Esophagus squamous epithelium (tissue), 4 donors: ENCODE measurements around the gene SELENOS.

Source experiments
- POLR2A ChIP-seq, 4 donors: fragments of 450-650 bp; IDR thresholded peaks; one replicate each; pipeline ENCODE4 v1.6.1; 2017; ENCODE audit warnings: antibody characterized with exemption in 4 of 4, mild to moderate bottlenecking in 4 of 4, moderate library complexity in 3 of 4
- TF ChIP-seq, protein P1 (sequence below), 6 experiments: fragments of 450-650 bp in 4 of 6; fragments of 200-600 bp in 2 of 6; sonication (generic) in 2 of 6; IDR thresholded peaks; one replicate each; pipeline ENCODE4 v1.5.1; 2016 to 2019; ENCODE audit warnings: antibody characterized with exemption in 6 of 6, mild to moderate bottlenecking in 4 of 6, moderate library complexity in 4 of 6

DNA sequence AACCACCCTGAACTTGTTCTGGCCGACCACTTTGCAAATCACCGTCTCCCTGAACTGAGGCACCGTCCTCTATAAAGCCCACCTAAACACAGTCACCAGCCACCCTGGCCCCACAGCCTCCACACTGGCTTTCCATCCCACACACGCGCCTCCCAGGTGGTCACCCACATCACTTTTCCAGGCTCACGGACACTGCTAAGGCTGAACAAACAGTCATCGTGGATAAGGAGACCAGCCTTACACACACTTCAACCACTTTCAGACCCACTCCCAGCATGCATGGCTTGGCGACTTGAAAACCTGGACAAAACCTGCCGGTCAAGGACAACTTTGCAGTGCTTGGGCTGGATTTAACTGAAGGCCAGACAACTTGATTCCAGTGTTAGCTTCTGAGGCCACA is 33.9 kb downstream of the SELENOS start:
- TF ChIP-seq POLR2A (IDR thresholded peaks at IDR 0.05): no peak
- TF ChIP-seq, protein P1, sequence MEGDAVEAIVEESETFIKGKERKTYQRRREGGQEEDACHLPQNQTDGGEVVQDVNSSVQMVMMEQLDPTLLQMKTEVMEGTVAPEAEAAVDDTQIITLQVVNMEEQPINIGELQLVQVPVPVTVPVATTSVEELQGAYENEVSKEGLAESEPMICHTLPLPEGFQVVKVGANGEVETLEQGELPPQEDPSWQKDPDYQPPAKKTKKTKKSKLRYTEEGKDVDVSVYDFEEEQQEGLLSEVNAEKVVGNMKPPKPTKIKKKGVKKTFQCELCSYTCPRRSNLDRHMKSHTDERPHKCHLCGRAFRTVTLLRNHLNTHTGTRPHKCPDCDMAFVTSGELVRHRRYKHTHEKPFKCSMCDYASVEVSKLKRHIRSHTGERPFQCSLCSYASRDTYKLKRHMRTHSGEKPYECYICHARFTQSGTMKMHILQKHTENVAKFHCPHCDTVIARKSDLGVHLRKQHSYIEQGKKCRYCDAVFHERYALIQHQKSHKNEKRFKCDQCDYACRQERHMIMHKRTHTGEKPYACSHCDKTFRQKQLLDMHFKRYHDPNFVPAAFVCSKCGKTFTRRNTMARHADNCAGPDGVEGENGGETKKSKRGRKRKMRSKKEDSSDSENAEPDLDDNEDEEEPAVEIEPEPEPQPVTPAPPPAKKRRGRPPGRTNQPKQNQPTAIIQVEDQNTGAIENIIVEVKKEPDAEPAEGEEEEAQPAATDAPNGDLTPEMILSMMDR (IDR thresholded peaks at IDR 0.05): no peak
